Prostate gland (tissue), 2 donors: ENCODE data around the gene MILR1.

Source experiments
- POLR2A ChIP-seq: fragments of 450-650 bp; IDR thresholded peaks from one replicate; pipeline ENCODE4 v1.6.1; 2016; ENCODE audit warnings: antibody characterized with exemption, mild to moderate bottlenecking
- POLR2AphosphoS5 ChIP-seq: sonication (generic); formaldehyde crosslinking; IDR thresholded peaks from one replicate; pipeline ENCODE4 v1.6.1; 2017; ENCODE audit warnings: antibody characterized with exemption
- TF ChIP-seq, protein P1 (sequence below), 4 experiments: fragments of 200-600 bp in 2 of 4; fragments of 450-650 bp in 2 of 4; sonication (generic) in 2 of 4; IDR thresholded peaks; 1 replicate in 3 of 4; 2 replicates in 1 of 4; pipeline ENCODE4 v1.5.1; 2016 to 2019; ENCODE audit warnings: antibody characterized with exemption in 4 of 4, mild to moderate bottlenecking in 2 of 4, moderate library complexity in 2 of 4

DNA sequence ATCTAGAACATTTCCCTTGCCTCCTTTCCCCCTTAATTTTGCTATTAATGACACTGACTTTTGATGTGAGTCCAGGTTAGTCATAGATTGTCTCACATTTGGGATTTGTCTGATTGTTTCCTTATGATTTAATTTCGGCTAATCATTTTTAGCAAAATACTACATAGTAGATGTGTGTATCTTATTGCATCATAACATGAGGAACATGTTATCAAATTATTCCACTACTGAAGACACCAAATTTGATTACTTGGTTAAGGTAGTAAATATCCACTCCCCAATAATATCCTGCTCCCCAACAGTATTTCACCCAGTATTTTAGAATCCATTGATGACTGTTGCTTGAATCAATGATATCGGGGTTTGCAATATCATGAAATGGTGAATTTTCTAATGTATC is 45.2 kb downstream of the MILR1 start:
- TF ChIP-seq, protein P1, sequence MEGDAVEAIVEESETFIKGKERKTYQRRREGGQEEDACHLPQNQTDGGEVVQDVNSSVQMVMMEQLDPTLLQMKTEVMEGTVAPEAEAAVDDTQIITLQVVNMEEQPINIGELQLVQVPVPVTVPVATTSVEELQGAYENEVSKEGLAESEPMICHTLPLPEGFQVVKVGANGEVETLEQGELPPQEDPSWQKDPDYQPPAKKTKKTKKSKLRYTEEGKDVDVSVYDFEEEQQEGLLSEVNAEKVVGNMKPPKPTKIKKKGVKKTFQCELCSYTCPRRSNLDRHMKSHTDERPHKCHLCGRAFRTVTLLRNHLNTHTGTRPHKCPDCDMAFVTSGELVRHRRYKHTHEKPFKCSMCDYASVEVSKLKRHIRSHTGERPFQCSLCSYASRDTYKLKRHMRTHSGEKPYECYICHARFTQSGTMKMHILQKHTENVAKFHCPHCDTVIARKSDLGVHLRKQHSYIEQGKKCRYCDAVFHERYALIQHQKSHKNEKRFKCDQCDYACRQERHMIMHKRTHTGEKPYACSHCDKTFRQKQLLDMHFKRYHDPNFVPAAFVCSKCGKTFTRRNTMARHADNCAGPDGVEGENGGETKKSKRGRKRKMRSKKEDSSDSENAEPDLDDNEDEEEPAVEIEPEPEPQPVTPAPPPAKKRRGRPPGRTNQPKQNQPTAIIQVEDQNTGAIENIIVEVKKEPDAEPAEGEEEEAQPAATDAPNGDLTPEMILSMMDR (IDR thresholded peaks at IDR 0.05), result no peak
- no peak for TF ChIP-seq POLR2AphosphoS5
- TF ChIP-seq POLR2A, result no peak
